ENCODE results near the gene PEX12.
"Not testable (repeated sequence)": the region's sequence is repeated elsewhere in the genome, so short reads cannot be mapped to it uniquely, and the experiment has no call there.

The PEX12 gene

GRCh38 chr17:35536664-35537171, 41.7 kb downstream of the PEX12 start:
- Histone ChIP-seq H2BK120ac (ENCODE audit: low read depth, low read length) (no peak overlapping the region), H3K27ac (ENCODE audit: low read length, poor library complexity, severe bottlenecking) (no peak overlapping the region), H2AFZ (ENCODE audit: low read depth, low read length) (no peak overlapping the region), H3K79me1 (replicated peaks; ENCODE audit: low read length, poor library complexity, severe bottlenecking) (no peaks in the 10 kb centered on the region), H4K91ac (ENCODE audit: low read length) (no peak overlapping the region), H2AK5ac (ENCODE audit: low read length, severe bottlenecking) (no peak overlapping the region), H3K4me2 (ENCODE audit: low read length, poor library complexity, severe bottlenecking) (no peak overlapping the region), H3K4me1 (ENCODE audit: control insufficient read depth, insufficient read depth, low read depth, low read length) (no peaks in the 10 kb centered on the region), H4K8ac (ENCODE audit: low read length) (no peak overlapping the region), H3K18ac (ENCODE audit: low read depth in 1 of 2, low read length in 2 of 2) (no peak overlapping the region), H3K9me3 (ENCODE audit: control insufficient read depth, low read length) (no peaks in the 10 kb centered on the region), H2BK15ac (ENCODE audit: low read depth, poor library complexity, severe bottlenecking) (no peak overlapping the region), H2BK12ac (ENCODE audit: low read length in 2 of 2) (no peak overlapping the region), H3K9ac (ENCODE audit: low read length) (no peak overlapping the region), H3K4me3 (ENCODE audit: insufficient read depth in 1 of 2, low read depth in 1 of 2, low read length in 2 of 2) (no peak overlapping the region), H3K14ac (ENCODE audit: low read length in 2 of 2) (no peak overlapping the region), H2BK5ac (ENCODE audit: low read depth, low read length, poor library complexity, severe bottlenecking) (no peak overlapping the region), H3K4ac (ENCODE audit: low read depth in 1 of 2, low read length in 2 of 2) (no peak overlapping the region), H3K36me3 (ENCODE audit: control insufficient read depth in 1 of 2, insufficient read depth in 2 of 2, low read depth in 1 of 2, low read length in 2 of 2) (no peaks in the 10 kb centered on the region), H3K27me3 (ENCODE audit: control insufficient read depth in 1 of 2, insufficient read depth in 1 of 2, low read length in 2 of 2) (peaks cover 0 to 9% of the 10 kb centered on the region in 2 experiments), H3K23ac (ENCODE audit: low read length in 2 of 2) (no peak overlapping the region)
- no peak for DNase-seq
- WGBS = 76% methylated on average over 13 of the region's 13 CpGs

- not testable (repeated sequence) for H3K23ac ChIP-seq (ENCODE audit: low read length in 2 of 2); H2AK5ac ChIP-seq (ENCODE audit: low read length, severe bottlenecking); H4K8ac ChIP-seq (ENCODE audit: low read length); H3K18ac ChIP-seq (ENCODE audit: low read depth in 1 of 2, low read length in 2 of 2); H3K36me3 ChIP-seq (ENCODE audit: control insufficient read depth in 1 of 2, insufficient read depth in 2 of 2, low read depth in 1 of 2, low read length in 2 of 2); DNase-seq; H2BK12ac ChIP-seq (ENCODE audit: low read length in 2 of 2); H3K4me1 ChIP-seq (ENCODE audit: control insufficient read depth, insufficient read depth, low read depth, low read length); H4K91ac ChIP-seq (ENCODE audit: low read length); H3K4me2 ChIP-seq (ENCODE audit: low read length, poor library complexity, severe bottlenecking); H3K9ac ChIP-seq (ENCODE audit: low read length); H3K4ac ChIP-seq (ENCODE audit: low read depth in 1 of 2, low read length in 2 of 2); H2BK5ac ChIP-seq (ENCODE audit: low read depth, low read length, poor library complexity, severe bottlenecking); H2BK15ac ChIP-seq (ENCODE audit: low read depth, poor library complexity, severe bottlenecking); H3K27me3 ChIP-seq (ENCODE audit: control insufficient read depth in 1 of 2, insufficient read depth in 1 of 2, low read length in 2 of 2); H3K27ac ChIP-seq (ENCODE audit: low read length, poor library complexity, severe bottlenecking); H3K79me1 ChIP-seq (replicated peaks; ENCODE audit: low read length, poor library complexity, severe bottlenecking); H3K14ac ChIP-seq (ENCODE audit: low read length in 2 of 2); H2AFZ ChIP-seq (ENCODE audit: low read depth, low read length); H2BK120ac ChIP-seq (ENCODE audit: low read depth, low read length); H3K9me3 ChIP-seq (ENCODE audit: control insufficient read depth, low read length); H3K4me3 ChIP-seq (ENCODE audit: insufficient read depth in 1 of 2, low read depth in 1 of 2, low read length in 2 of 2)
- 87% methylated on average over 7 of the region's 9 CpGs for WGBS
These were observed 43.0 kb downstream of the PEX12 start for GRCh38 chr17:35535406-35535805.

GRCh38 chr17:35534576-35535093, 43.7 kb downstream of the PEX12 start:
- Histone ChIP-seq H2BK15ac (ENCODE audit: low read depth, poor library complexity, severe bottlenecking) (no peak overlapping the region), H3K4me3 (ENCODE audit: insufficient read depth in 1 of 2, low read depth in 1 of 2, low read length in 2 of 2) (no peak overlapping the region), H2AFZ (ENCODE audit: low read depth, low read length) (no peak overlapping the region), H3K27ac (ENCODE audit: low read length, poor library complexity, severe bottlenecking) (no peak overlapping the region), H2BK12ac (ENCODE audit: low read length in 2 of 2) (no peak overlapping the region), H2AK5ac (ENCODE audit: low read length, severe bottlenecking) (no peak overlapping the region), H2BK120ac (ENCODE audit: low read depth, low read length) (no peak overlapping the region), H3K9ac (ENCODE audit: low read length) (no peak overlapping the region), H4K91ac (ENCODE audit: low read length) (no peak overlapping the region), H3K4ac (ENCODE audit: low read depth in 1 of 2, low read length in 2 of 2) (no peak overlapping the region), H3K14ac (ENCODE audit: low read length in 2 of 2) (no peak overlapping the region), H3K4me1 (ENCODE audit: control insufficient read depth, insufficient read depth, low read depth, low read length) (no peaks in the 10 kb centered on the region), H3K4me2 (ENCODE audit: low read length, poor library complexity, severe bottlenecking) (no peak overlapping the region), H3K79me1 (replicated peaks; ENCODE audit: low read length, poor library complexity, severe bottlenecking) (no peaks in the 10 kb centered on the region), H4K8ac (ENCODE audit: low read length) (no peak overlapping the region), H3K18ac (ENCODE audit: low read depth in 1 of 2, low read length in 2 of 2) (no peak overlapping the region), H2BK5ac (ENCODE audit: low read depth, low read length, poor library complexity, severe bottlenecking) (no peak overlapping the region), H3K9me3 (ENCODE audit: control insufficient read depth, low read length) (no peaks in the 10 kb centered on the region), H3K27me3 (ENCODE audit: control insufficient read depth in 1 of 2, insufficient read depth in 1 of 2, low read length in 2 of 2) (peaks cover 0 to 9% of the 10 kb centered on the region in 2 experiments), H3K23ac (ENCODE audit: low read length in 2 of 2) (no peak overlapping the region), H3K36me3 (ENCODE audit: control insufficient read depth in 1 of 2, insufficient read depth in 2 of 2, low read depth in 1 of 2, low read length in 2 of 2) (no peaks in the 10 kb centered on the region)
- no peak for DNase-seq
- WGBS = no CpG with 5 or more reads among the region's 3 CpGs

- no peaks in the 10 kb centered on the region for H3K9me3 ChIP-seq (ENCODE audit: control insufficient read depth, low read length)
- no peak overlapping the region for H4K8ac ChIP-seq (ENCODE audit: low read length)
- no peak overlapping the region for H3K4me3 ChIP-seq (ENCODE audit: insufficient read depth in 1 of 2, low read depth in 1 of 2, low read length in 2 of 2)
- no peak overlapping the region for H4K91ac ChIP-seq (ENCODE audit: low read length)
- no peaks in the 10 kb centered on the region for H3K4me1 ChIP-seq (ENCODE audit: control insufficient read depth, insufficient read depth, low read depth, low read length)
- no peak overlapping the region for H2BK5ac ChIP-seq (ENCODE audit: low read depth, low read length, poor library complexity, severe bottlenecking)
- no peak overlapping the region for H3K4me2 ChIP-seq (ENCODE audit: low read length, poor library complexity, severe bottlenecking)
- 57% methylated on average over 1 of the region's 1 CpG for WGBS
- no peak overlapping the region for H3K27ac ChIP-seq (ENCODE audit: low read length, poor library complexity, severe bottlenecking)
- no peaks in the 10 kb centered on the region for H3K27me3 ChIP-seq (ENCODE audit: control insufficient read depth in 1 of 2, insufficient read depth in 1 of 2, low read length in 2 of 2)
- H3K4ac ChIP-seq (ENCODE audit: low read depth in 1 of 2, low read length in 2 of 2) = no peak overlapping the region
- no peak overlapping the region for H3K23ac ChIP-seq (ENCODE audit: low read length in 2 of 2)
- no peak for DNase-seq
- H3K36me3 ChIP-seq (ENCODE audit: control insufficient read depth in 1 of 2, insufficient read depth in 2 of 2, low read depth in 1 of 2, low read length in 2 of 2) = no peaks in the 10 kb centered on the region
- no peak overlapping the region for H3K14ac ChIP-seq (ENCODE audit: low read length in 2 of 2)
- no peak overlapping the region for H2BK12ac ChIP-seq (ENCODE audit: low read length in 2 of 2)
- H2AFZ ChIP-seq (ENCODE audit: low read depth, low read length) = no peak overlapping the region
- no peaks in the 10 kb centered on the region for H3K79me1 ChIP-seq (replicated peaks; ENCODE audit: low read length, poor library complexity, severe bottlenecking)
- no peak overlapping the region for H2AK5ac ChIP-seq (ENCODE audit: low read length, severe bottlenecking)
- H3K9ac ChIP-seq (ENCODE audit: low read length) = no peak overlapping the region
- no peak overlapping the region for H3K18ac ChIP-seq (ENCODE audit: low read depth in 1 of 2, low read length in 2 of 2)
- H2BK15ac ChIP-seq (ENCODE audit: low read depth, poor library complexity, severe bottlenecking) = no peak overlapping the region
- no peak overlapping the region for H2BK120ac ChIP-seq (ENCODE audit: low read depth, low read length)
These were observed 47.2 kb downstream of the PEX12 start for GRCh38 chr17:35531160-35531559.

Measured in mesenchymal stem cell (in vitro differentiated cells and primary cell).